Activated naive CD8-positive, alpha-beta T cell treated with anti-CD3 and anti-CD28 coated beads, Interleukin-2, amount 50 U/mL, for 16 hours (primary cell): ENCODE results near the gene TMEM45A.

Source experiments
- DNase-seq: peaks from one replicate; pipeline ENCODE4 v3.0.0-alpha.2; 2020; ENCODE audit warnings: low read depth, low spot score

The TMEM45A gene

GRCh38 chr3:100613721-100614390, 121.4 kb downstream of the TMEM45A start:
- DNase-seq, result no peak

GRCh38 chr3:100614941-100615340, 122.5 kb downstream of the TMEM45A start:
- no peak for DNase-seq

GRCh38 chr3:100615684-100616083, 123.3 kb downstream of the TMEM45A start:
- no peak for DNase-seq

- no peak for DNase-seq
Observed at GRCh38 chr3:100621251-100621650, 128.8 kb downstream of the TMEM45A start.
